Measurements from ENCODE around the gene RHOD.

The RHOD gene

GRCh38 chr11:67079065-67079705 is 22.5 kb downstream of the RHOD start:
- no peak overlapping the region for H3K9ac ChIP-seq (ENCODE audit: insufficient read length, low read depth)
- TF ChIP-seq ZNF274 (IDR thresholded peaks at IDR 0.05; ENCODE audit: low read depth, low read length) (no peak), YY1 (IDR thresholded peaks at IDR 0.05; ENCODE audit: insufficient read depth, insufficient read length) (no peak), SUZ12 (IDR thresholded peaks at IDR 0.05; ENCODE audit: extremely low read depth, insufficient read depth, insufficient read length) (no peak)
- H3K36me3 ChIP-seq (ENCODE audit: insufficient read depth, insufficient read length, low read length) = no peaks in the 10 kb centered on the region
- no peak for DNase-seq (ENCODE audit: low read depth, low spot score)
- peaks cover 21% of the 10 kb centered on the region for H3K4me1 ChIP-seq (ENCODE audit: insufficient read depth, insufficient read length)
- no peaks in the 10 kb centered on the region for H3K27me3 ChIP-seq (ENCODE audit: insufficient read depth, insufficient read length)
- no peaks in the 10 kb centered on the region for H3K9me3 ChIP-seq (ENCODE audit: insufficient read depth, low read length)
- H3K4me3 ChIP-seq (ENCODE audit: insufficient read length, low read depth) = no peak overlapping the region

- Histone ChIP-seq H3K9ac (ENCODE audit: insufficient read length, low read depth) (no peak overlapping the region), H3K27me3 (ENCODE audit: insufficient read depth, insufficient read length) (no peaks in the 10 kb centered on the region), H3K36me3 (ENCODE audit: insufficient read depth, insufficient read length, low read length) (no peaks in the 10 kb centered on the region), H3K9me3 (ENCODE audit: insufficient read depth, low read length) (no peaks in the 10 kb centered on the region), H3K4me3 (ENCODE audit: insufficient read length, low read depth) (no peak overlapping the region), H3K4me1 (ENCODE audit: insufficient read depth, insufficient read length) (peaks cover 19% of the 10 kb centered on the region)
- no peak for DNase-seq (ENCODE audit: low read depth, low spot score)
- TF ChIP-seq SUZ12 (IDR thresholded peaks at IDR 0.05; ENCODE audit: extremely low read depth, insufficient read depth, insufficient read length) = no peak
Observed at GRCh38 chr11:67082071-67082791, 25.6 kb downstream of the RHOD start.

DNA sequence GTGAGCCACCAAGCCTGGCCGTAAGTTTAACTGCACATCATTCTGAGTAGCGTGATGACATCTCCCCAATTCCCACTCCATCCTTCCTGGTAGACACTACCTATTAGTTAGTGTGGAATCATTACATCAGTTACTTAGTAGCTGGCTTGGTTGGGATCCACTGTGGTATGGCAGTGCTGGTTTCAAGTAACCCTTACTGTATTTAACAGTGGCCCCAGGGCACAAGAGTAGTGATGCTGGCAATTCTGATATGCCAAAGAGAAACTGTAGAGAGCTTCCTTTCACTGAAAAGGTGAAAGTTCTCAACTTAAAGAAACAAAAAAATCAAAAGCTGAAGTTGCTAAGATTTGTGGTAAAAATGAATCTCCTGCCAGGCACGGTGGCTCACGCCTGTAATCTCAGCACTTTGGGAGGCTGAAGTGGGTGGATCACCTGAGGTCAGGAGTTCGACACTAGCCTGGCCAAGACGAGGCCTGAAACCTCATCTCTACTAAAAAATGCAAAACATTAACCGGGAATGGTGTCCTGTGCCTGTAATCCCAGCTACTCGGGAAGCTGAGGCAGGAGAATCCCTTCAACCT is 27.2 kb downstream of the RHOD start:
- H3K27me3 ChIP-seq (ENCODE audit: insufficient read depth, insufficient read length) = no peaks in the 10 kb centered on the region
- H3K36me3 ChIP-seq (ENCODE audit: insufficient read depth, insufficient read length, low read length) = no peaks in the 10 kb centered on the region
- TF ChIP-seq ZNF274 (IDR thresholded peaks at IDR 0.05; ENCODE audit: low read depth, low read length) (no peak), SUZ12 (IDR thresholded peaks at IDR 0.05; ENCODE audit: extremely low read depth, insufficient read depth, insufficient read length) (no peak), YY1 (IDR thresholded peaks at IDR 0.05; ENCODE audit: insufficient read depth, insufficient read length) (no peak)
- no peak overlapping the region for H3K9ac ChIP-seq (ENCODE audit: insufficient read length, low read depth)
- no peak overlapping the region for H3K4me3 ChIP-seq (ENCODE audit: insufficient read length, low read depth)
- no peak for DNase-seq (ENCODE audit: low read depth, low spot score)
- peaks cover 7% of the 10 kb centered on the region for H3K4me1 ChIP-seq (ENCODE audit: insufficient read depth, insufficient read length)
- no peaks in the 10 kb centered on the region for H3K9me3 ChIP-seq (ENCODE audit: insufficient read depth, low read length)

- Histone ChIP-seq H3K9me3 (ENCODE audit: insufficient read depth, low read length) (no peaks in the 10 kb centered on the region), H3K36me3 (ENCODE audit: insufficient read depth, insufficient read length, low read length) (no peaks in the 10 kb centered on the region), H3K9ac (ENCODE audit: insufficient read length, low read depth) (no peak overlapping the region), H3K4me3 (ENCODE audit: insufficient read length, low read depth) (no peak overlapping the region), H3K4me1 (ENCODE audit: insufficient read depth, insufficient read length) (peaks cover 4% of the 10 kb centered on the region), H3K27me3 (ENCODE audit: insufficient read depth, insufficient read length) (no peaks in the 10 kb centered on the region)
- no peak for TF ChIP-seq YY1 (IDR thresholded peaks at IDR 0.05; ENCODE audit: insufficient read depth, insufficient read length)
- no peak for TF ChIP-seq ZNF274 (IDR thresholded peaks at IDR 0.05; ENCODE audit: low read depth, low read length)
- no peak for TF ChIP-seq SUZ12 (IDR thresholded peaks at IDR 0.05; ENCODE audit: extremely low read depth, insufficient read depth, insufficient read length)
- no peak for DNase-seq (ENCODE audit: low read depth, low spot score)
Observed at GRCh38 chr11:67085617-67086016, 29.0 kb downstream of the RHOD start.

- no peak for DNase-seq (ENCODE audit: low read depth, low spot score)
- Histone ChIP-seq H3K9me3 (ENCODE audit: insufficient read depth, low read length) (no peaks in the 10 kb centered on the region), H3K4me1 (ENCODE audit: insufficient read depth, insufficient read length) (peaks cover 3% of the 10 kb centered on the region), H3K27me3 (ENCODE audit: insufficient read depth, insufficient read length) (no peaks in the 10 kb centered on the region), H3K4me3 (ENCODE audit: insufficient read length, low read depth) (no peak overlapping the region), H3K36me3 (ENCODE audit: insufficient read depth, insufficient read length, low read length) (no peaks in the 10 kb centered on the region), H3K9ac (ENCODE audit: insufficient read length, low read depth) (no peak overlapping the region)
- TF ChIP-seq SUZ12 (IDR thresholded peaks at IDR 0.05; ENCODE audit: extremely low read depth, insufficient read depth, insufficient read length) (no peak), YY1 (IDR thresholded peaks at IDR 0.05; ENCODE audit: insufficient read depth, insufficient read length) (no peak), ZNF274 (IDR thresholded peaks at IDR 0.05; ENCODE audit: low read depth, low read length) (no peak)
Observed at GRCh38 chr11:67090717-67091116, 34.1 kb downstream of the RHOD start.

DNA sequence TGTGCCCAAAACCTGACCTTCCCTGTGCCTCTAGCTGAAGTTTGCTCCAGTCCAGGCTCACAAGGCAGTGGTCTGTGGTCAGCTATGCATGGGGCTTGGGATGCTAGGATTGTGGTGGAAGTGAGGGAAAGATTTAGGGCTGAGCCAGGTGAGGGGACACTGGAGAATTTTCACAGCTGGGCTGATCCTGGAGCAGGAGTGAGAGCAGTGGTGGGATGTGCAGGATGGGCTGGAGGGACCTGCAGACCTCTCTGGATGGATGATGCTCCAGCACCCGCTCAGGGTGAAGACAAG is 38.5 kb downstream of the RHOD start:
- no peak for DNase-seq (ENCODE audit: low read depth, low spot score)
- H3K4me1 ChIP-seq (ENCODE audit: insufficient read depth, insufficient read length) = peaks cover 18% of the 10 kb centered on the region
- no peak overlapping the region for H3K4me3 ChIP-seq (ENCODE audit: insufficient read length, low read depth)
- H3K36me3 ChIP-seq (ENCODE audit: insufficient read depth, insufficient read length, low read length) = no peaks in the 10 kb centered on the region
- no peak overlapping the region for H3K9ac ChIP-seq (ENCODE audit: insufficient read length, low read depth)
- TF ChIP-seq YY1 (IDR thresholded peaks at IDR 0.05; ENCODE audit: insufficient read depth, insufficient read length) (no peak), SUZ12 (IDR thresholded peaks at IDR 0.05; ENCODE audit: extremely low read depth, insufficient read depth, insufficient read length) (no peak), ZNF274 (IDR thresholded peaks at IDR 0.05; ENCODE audit: low read depth, low read length) (no peak)
- no peaks in the 10 kb centered on the region for H3K27me3 ChIP-seq (ENCODE audit: insufficient read depth, insufficient read length)
- no peaks in the 10 kb centered on the region for H3K9me3 ChIP-seq (ENCODE audit: insufficient read depth, low read length)

GRCh38 chr11:67098799-67099429 is 42.3 kb downstream of the RHOD start:
- H3K36me3 ChIP-seq (ENCODE audit: insufficient read depth, insufficient read length, low read length) = no peaks in the 10 kb centered on the region
- no peak overlapping the region for H3K9ac ChIP-seq (ENCODE audit: insufficient read length, low read depth)
- H3K9me3 ChIP-seq (ENCODE audit: insufficient read depth, low read length) = no peaks in the 10 kb centered on the region
- peaks cover 23% of the 10 kb centered on the region for H3K4me1 ChIP-seq (ENCODE audit: insufficient read depth, insufficient read length)
- DNase-seq (ENCODE audit: low read depth, low spot score) = no peak
- H3K4me3 ChIP-seq (ENCODE audit: insufficient read length, low read depth) = no peak overlapping the region
- TF ChIP-seq SUZ12 (IDR thresholded peaks at IDR 0.05; ENCODE audit: extremely low read depth, insufficient read depth, insufficient read length) (no peak), YY1 (IDR thresholded peaks at IDR 0.05; ENCODE audit: insufficient read depth, insufficient read length) (no peak)
- no peaks in the 10 kb centered on the region for H3K27me3 ChIP-seq (ENCODE audit: insufficient read depth, insufficient read length)
